HEK293T (cell line): Measurements from ENCODE around the gene ZBTB40.

Experiments
- BHLHE40 ChIP-seq: fragments of 450-650 bp; IDR thresholded peaks from 2 replicates; pipeline ENCODE4 v1.6.1; 2016; ENCODE audit warnings: mild to moderate bottlenecking, moderate library complexity, borderline replicate concordance
- ELF4 ChIP-seq: fragments of 450-650 bp; IDR thresholded peaks from 2 replicates; pipeline ENCODE4 v1.6.1; 2017; ENCODE audit warnings: antibody characterized with exemption
- PKNOX1 ChIP-seq: fragments of 450-650 bp; IDR thresholded peaks from 2 replicates; pipeline ENCODE4 v1.6.1; 2016

DNA sequence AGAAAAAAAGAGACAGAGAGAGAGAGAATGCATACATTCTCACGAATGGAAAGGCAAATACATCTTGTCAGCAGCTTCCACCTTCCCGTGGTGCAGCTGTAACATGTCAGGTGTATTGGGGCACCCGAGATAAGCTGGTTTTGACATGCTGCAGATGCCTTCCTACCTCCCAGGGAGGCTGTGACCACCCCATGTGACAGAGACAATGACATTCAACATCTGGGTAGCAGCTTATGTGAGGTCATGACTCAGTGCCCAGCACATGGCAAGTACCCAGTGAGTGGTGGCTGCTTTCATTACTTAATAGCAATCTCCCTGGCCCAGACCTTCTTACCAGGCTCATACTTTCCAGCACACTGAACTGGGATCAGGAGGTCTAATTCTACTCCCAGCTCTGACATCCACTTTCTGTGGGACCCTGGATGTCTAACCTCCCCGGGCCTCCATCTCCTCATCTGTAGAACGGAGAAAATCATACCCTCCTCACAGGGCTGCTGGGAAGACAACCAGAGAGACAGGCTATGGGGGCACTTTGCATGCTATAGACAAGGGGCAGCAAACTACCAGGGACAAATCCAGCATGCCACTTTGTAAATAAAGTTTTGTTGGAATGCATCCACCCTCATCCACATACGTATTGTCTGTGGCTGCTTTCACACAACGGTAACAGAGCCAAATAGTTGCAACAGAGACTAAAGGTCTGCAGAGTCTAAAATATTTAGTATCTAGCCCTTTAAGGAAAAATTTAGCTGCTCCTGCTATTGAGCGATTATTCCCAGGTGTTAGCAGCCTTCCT, 38.5 kb upstream of the ZBTB40 start:
- TF ChIP-seq ELF4 (no peak), PKNOX1 (no peak), BHLHE40 (no peak)
